Posterior cingulate gyrus (tissue), 11 donors: ENCODE measurements around the gene TSEN2.
"Not testable (repeated sequence)": the region's sequence is repeated elsewhere in the genome, so short reads cannot be mapped to it uniquely, and the experiment has no call there.

ENCODE experiments used
- DNase-seq, 10 donors: peaks; one replicate each; pipeline versions ENCODE4 v3.0.0 to v3.0.0-alpha.2; 2020 to 2021; ENCODE audit warnings: mixed read lengths in 3 of 10
- intact Hi-C: fragments of 100-400 bp; cut with DNase I; formaldehyde crosslinking; loops from one replicate; pipeline ENCODE4 v1.15.1; 2023

The TSEN2 gene

DNA sequence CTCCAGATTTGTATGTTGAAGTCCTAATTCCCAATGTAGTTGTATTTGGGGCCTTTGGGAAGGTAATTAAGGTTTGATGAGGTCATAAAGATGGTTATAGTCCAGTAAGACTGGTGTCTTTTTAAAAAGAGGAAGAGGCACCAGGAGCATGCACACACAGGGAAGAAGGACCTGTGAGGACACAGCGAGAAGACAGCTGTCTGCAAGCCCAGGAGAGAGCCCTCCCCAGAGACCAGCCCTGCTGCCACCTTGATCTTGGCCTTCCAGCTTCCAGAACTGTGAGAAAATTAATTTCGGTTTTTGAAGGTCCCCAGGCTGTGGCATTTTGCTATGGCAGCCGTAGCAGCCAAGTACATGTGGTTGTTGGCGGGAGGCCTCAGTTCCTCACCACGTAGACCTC lies 32.8 kb upstream of the TSEN2 start:
- intact Hi-C loops = no loop called here
- DNase-seq = peak in 1 of 10 donors; percentile 10

DNA sequence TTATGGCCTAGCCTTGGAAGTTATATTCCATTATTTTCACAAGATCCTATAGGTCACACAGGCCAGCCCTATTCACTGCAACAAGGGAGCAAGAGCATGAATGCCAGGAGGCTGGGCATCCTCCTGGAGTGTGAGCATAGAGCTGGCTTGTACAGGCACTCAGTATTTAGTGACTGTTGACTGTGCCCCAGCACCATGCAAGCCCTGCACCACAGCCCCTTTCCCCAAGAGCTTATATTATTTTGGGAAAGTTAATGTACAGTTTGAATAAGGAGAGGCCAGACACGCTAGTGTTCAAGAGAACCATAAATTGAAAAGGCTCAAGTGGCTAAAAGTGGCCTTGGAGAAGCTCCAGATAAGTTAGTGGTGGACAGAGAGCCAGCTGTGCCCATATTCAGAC lies 32.3 kb upstream of the TSEN2 start:
- intact Hi-C loops = no loop called here
- peak in 1 of 10 donors; percentile 16 for DNase-seq

DNA sequence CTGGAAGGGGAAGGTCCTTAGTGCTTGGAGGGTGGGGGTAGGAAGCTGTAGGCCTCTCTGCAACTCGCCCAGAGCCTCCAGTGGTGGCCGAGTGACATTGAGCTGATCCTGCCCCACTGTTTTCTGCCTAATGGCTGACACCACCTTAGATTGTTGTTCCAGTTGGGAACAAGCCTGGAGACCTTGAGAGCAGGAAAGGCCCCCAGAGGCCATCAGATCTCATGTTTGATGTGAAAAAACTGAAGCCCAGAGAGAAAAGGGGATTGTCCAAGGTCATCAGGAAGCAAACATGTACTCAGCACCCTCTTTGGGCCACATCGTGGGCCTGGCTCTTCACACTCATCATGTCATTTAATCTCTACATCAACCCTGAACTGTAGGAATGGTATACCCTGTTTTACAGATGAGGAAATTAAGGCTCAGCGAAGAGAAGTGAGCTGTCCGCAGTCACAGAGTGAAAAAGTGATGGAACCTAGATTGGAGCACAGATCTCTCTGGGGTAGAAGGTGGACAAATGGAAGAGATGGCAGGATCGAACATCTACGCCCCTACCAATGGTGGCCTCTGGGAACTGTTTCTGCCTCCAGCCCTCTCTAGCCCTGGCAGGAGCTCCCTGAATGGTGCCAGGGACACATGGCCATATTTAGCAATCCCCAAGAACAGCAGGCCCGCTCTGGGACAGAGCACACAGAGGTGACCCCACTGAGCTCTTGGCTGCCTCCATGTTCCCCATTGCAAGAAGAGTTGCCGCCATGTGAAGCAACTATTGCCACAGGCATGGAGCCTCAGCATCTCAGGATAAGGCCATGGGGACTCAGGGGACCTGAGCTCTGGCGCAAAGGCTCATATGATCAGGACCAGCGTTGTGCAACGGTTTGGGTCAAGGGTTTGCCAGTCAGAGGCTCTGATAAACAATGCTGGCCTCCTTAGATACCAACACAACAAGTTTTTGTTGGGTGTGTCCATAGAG lies 31.6 kb upstream of the TSEN2 start:
- intact Hi-C loops = no loop called here
- peak in 1 of 10 donors; percentile 10 for DNase-seq

DNA sequence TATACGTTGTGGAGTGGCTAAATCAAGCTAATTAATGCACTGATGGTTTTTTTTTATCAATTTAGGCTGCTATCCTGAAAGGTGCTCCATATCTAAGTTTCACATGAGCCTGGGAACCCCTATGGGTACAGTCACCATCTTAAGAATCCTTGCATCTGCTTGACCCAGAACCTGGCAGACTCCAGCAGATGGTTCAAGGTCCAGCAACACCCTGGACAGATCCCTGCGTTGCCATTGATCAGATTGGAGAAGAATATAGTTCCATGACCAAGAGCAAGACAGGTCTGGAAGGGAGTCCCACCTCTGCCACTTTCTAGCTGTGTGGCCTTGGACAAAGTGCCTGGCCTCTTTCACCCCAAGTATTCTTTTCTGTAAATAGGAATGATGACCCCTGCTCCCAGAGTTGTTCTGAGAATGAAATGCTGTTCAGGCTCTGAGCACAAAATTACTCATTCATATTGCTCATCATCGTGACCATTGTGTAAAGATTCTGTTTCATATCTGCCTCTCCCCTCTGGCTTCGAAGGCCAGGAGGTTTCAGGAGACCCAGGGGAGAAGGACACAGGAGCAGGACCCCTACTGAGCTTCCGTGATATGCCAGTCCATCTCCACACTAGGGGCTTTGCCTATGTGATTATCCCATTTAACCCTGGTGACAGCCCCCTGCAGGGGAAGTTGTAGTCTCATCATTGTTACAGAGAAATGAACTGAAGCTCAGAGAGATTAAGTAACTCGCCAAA lies 30.0 kb upstream of the TSEN2 start:
- peak in 1 of 10 donors; percentile 9 for DNase-seq
- intact Hi-C loops = no loop called here

DNA sequence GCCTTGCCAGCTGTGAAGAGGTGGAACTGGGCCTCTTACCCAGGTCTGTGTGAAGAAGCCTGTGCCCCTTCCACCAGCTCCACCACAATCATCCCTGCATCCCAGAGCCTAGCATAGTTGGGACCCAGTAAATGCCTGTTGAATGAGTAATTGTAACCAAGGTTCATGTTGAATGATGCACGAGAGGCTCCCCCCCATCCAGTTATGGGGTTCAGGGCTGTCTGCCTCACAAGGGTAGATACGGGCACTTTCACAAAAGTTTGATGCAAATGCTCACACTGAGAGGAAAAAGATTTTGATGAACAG lies 29.5 kb upstream of the TSEN2 start:
- DNase-seq = peak in 1 of 10 donors; percentile 9
- intact Hi-C loops = no loop called here

DNA sequence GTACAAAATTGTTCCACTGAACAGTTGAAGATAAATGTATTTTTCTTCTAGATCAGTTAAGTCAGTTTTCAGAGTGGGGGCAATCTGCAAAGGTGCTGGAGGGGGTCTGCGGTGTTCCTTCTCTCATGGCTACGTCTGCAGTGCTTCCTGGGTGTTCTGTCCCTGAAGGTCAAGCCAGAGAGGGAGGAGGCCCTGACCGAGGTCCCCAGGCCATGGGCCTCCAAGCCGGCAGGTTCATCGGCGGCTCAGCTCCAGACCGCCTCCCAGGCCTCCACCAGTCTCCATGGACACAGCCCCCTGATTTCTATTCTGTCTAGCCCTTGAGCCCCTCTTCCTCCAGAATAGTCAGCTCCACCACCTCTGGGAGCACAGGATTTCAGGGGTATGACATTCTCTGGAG lies 28.5 kb upstream of the TSEN2 start:
- intact Hi-C loops = no loop called here
- peak in 1 of 10 donors; percentile 56 for DNase-seq

DNA sequence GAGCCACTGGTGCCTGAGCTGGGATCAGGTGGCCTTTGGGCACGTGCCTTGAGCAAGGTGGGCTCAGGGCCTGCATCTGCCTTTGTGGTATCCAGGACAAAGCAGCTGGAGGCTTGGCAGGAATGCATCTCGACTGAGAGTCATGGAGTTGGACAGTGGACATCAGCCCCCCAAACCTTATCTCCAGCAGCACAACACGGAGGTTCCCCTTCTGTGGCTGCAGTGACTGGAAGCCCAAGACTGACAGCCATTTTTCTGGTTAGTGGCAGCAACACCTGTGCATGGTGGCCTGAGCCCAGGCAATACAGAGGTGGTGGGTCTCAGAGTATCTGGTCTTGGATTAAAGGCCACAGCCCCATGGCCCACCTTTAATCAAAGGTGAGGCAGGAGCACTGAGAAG lies 27.8 kb upstream of the TSEN2 start:
- intact Hi-C loops = no loop called here
- peak in 1 of 10 donors; percentile 34 for DNase-seq

DNA sequence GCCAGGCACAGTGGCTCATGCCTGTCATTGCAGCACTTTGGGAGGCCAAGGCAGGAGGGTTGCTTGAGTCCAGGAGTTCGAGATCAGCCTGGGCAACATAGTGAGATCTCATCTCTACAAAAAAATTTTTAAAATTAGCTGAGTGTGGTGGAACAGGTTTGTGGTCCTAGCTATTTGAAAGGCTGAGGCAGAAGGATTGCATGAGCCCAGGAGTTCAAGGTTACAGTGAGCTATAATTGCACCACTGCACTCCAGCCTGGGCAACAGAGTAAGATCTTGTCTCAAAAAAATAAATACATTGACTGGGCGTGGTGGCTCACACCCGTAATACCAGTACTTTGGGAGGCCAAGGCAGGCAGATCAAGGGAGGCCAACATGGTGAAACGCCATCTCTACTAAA lies 26.9 kb upstream of the TSEN2 start:
- peak in 1 of 10 donors; percentile 19 for DNase-seq
- intact Hi-C loops = not testable (repeated sequence)

DNA sequence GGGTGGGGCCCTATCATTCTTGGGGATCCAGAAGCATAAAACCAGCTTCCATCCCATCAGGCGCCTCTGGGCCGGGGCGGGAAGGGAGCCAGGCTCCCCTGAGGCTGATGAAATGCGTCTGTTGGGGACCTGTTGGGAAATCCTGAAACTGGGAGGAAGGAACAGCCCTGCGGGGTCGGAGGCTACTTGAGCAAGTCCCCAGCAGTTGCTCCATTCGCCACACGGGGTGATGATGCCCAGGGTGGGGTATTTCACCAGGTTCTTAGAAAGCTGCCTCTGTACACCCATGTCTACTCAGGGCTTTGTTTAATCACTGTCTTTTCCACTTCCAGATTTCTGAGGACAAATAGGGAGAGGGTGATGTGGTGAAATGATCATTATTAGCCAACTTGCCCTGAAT lies 25.4 kb upstream of the TSEN2 start:
- peak in 1 of 10 donors; percentile 60 for DNase-seq

DNA sequence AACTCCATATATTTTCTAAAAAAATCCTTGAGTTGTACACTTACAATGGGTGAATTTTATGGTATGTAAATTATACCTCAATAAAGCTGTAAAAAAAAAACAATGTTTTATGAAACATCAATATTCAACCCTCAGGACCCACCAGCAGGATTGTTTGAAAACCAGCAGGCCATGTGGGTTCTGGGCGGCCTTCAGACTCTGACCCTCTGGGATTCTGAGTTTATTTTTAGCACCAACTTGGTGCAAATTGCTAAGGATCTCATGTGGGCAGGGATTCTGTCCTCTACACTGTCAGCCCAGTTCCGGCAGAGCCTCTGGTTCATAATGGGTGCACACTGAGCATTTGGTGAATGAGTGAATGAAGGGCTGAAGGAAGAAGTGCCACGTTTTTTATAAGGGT lies 24.2 kb upstream of the TSEN2 start:
- DNase-seq = peak in 1 of 10 donors; percentile 9
- intact Hi-C loops = no loop called here

More for the DNA sequence above, 25.4 kb upstream of the TSEN2 start:
- intact Hi-C loops = no loop called here

DNA sequence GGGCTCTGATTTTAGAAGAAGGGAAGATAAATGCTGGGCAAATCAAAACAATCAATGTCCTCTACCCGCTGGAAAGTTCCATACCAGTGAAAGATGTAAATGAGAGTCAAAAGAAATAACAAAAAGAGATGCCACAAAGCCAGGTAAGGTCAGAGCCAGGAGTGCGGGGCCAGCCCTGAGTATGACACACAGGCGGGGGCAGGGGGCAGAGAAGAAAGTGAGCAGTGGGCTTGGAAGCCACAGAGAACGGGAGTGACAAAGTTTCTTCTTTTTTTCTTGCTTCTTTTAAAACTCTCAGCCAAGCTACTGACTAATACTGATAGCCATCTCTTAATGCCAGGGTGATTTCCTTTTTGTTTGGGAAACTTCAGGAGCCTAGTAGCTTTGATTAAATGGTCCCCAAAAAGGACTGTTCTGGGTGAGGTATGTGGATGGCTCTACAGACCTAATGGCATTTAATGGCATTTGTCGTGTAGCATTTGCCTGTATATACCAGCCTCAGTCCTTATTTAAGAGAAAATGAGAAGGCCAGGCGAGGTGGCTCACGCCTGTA lies 23.1 kb upstream of the TSEN2 start:
- intact Hi-C loops = no loop called here

DNA sequence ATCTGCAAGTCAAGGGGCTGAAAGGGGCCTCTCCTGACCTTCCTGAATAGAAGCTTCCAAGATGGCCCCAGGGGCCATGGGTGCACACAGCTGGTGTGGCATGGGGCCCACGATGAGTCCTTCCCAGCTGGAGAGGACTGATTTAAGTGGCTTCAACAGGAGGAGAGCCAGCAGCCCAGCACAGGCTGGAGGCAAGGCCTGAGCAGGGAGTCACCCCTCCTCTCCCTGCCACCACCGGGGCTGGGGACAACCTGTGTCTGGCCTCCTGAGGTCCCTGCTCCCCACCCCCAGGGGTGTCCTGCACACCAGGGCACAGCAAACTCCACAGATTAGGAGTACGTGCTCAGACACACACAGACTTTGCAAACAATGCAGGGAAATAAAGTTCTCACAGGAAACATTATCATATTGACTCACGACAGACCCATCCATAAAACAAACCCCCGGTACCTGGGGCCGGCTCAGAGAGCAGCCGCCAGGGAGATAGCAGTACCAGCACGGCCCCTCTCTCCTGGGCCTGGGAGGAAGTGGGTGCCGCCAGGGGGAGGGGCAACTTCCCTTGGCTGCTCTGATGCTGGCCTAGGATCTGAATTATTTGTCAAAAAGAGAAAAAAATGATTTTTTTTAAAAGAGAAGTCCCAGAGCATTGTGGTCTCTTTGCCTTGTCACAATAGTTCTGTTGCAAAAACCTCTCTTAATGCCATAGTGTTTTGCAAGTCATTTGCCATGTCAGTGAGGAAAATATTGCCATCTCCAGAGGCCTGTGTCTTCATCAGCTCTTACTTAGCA lies 21.9 kb upstream of the TSEN2 start:
- peak in 2 of 10 donors; percentile 46 to 81 for DNase-seq
- intact Hi-C loops = no loop called here

More for the DNA sequence above, 23.1 kb upstream of the TSEN2 start:
- DNase-seq = peak in 1 of 10 donors; percentile 11

DNA sequence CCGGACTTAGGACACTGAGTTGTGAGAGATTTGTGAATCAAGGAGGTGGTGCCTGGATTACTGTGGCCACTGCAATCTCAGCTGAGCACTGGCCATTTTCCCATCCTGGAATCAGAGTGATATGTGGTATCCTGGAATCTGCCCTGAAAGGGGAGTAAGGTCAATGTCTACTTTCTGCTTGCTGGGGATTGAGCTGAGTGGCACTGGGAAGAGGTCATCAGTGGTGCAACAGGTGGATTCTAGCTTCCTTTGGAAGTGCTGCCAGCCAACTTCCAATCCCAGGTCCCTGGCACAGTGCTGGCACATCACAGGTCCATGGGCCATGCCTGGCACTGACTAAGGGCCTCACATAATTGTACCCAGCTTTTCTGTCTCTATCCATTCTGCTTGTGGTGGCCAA lies 20.6 kb upstream of the TSEN2 start:
- intact Hi-C loops = no loop called here
- DNase-seq = no peak

DNA sequence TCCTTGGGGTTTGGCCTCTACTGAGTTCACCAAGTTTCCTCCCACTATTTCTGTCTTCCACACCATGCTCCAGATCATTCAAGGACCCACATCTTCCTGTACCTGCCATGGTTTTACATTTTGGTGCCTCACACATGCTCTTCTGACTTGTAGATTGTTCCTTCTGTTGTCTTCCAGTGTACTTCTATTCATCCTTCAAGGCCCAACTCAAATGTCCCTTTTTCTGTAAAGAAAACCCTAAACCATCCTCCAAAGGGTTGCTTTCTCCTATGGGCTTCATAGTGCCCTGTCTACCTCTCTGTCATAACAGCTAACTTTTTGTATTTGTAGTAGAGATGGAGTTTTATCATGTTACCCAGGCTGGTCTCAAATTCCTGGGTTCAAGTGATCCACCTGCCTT lies 20.1 kb upstream of the TSEN2 start:
- DNase-seq = no peak
- intact Hi-C loops = no loop called here

DNA sequence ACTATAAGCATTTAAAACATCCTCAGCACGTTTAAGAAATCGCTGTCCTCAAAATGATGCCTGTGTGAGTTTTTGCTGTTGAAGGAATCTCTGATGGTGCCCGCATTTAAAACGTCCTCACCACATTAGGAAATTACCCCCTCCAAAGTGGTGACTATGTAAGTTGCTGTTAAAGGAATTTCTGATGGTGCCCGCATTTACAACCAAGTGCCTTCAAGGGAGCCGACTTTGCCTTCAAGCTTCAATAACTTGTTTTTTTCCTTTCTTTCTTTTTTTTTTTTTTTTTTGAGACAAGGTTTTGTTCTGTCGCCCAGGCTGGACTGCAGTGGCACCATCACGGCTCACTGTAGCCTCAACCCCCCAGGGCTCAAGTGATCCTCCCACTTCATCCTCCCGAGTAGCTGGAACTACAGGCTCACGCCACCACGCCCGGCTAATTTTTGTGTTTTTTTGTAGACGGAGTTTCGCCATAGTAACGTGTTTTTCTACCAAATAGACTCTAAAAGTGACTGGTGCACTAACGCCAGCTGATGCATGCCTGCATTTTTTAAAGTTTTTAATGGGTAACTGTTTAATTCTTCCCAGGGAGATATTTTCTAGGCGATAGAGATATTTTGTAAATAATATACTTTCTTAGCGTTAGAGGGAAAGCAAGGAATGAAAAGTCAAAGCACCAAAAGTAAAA lies 19.0 kb upstream of the TSEN2 start:
- DNase-seq = peak in 1 of 10 donors; percentile 12
- intact Hi-C loops = no loop called here

DNA sequence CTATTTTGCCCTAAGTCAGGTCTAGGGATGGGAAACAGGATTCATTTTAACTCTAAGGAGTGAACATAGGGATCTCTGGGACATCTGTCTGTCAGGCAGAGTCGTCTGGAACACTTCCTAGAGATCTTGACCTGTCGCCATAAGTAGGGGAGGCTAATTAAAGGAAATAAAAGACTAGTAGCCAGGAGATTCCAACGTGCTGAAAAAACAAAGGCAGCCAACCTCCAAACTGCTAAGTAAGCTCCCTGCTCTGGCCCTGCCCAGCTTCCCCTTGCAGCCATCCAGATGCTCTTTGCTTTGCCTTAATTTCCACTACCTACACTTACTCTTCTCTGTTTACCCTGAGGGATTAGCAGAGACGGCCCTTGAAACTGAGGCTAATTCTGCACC lies 18.4 kb upstream of the TSEN2 start:
- peak in 1 of 10 donors; percentile 52 for DNase-seq
- intact Hi-C loops = no loop called here

DNA sequence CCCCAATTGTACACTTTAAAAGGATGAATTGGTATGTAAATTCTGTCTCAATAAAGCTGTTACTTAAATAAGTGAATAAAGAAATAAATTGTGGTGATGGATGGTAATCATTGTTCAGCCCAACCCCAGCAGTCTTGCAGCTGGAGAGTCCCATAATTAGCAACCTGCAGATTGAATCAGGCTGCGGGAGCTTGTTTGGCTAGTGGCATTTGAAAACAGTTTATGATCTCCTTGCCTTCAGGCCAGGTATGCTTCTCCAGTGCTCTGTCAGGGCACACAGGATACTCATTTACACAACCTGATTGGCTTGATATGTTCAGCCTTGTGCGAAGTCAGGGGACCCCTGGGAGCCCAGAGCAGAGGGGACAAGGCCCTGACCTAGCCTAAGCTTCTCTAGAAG lies 16.5 kb upstream of the TSEN2 start:
- intact Hi-C loops = no loop called here
- DNase-seq = peak in 1 of 10 donors; percentile 59

DNA sequence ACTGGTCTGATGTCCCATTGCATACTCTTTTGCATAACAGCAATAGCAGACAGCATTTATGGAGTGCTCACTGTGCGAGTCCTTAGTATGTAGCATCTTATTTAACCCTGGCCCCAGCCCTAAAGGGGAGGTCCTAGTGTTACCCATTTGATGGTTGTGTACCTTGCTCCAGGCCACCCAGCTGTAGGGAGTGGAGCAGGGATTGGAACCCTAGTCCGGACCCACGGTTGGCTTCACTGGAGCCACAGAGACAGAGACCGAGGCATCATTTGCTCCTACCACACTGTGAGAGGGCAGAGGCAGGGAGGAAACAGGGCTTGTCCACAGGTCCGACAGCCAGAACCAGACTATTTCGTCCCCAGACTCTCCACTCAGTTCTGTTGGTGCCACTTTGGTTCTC lies 16.0 kb upstream of the TSEN2 start:
- DNase-seq = peak in 1 of 10 donors; percentile 53
- intact Hi-C loops = no loop called here

DNA sequence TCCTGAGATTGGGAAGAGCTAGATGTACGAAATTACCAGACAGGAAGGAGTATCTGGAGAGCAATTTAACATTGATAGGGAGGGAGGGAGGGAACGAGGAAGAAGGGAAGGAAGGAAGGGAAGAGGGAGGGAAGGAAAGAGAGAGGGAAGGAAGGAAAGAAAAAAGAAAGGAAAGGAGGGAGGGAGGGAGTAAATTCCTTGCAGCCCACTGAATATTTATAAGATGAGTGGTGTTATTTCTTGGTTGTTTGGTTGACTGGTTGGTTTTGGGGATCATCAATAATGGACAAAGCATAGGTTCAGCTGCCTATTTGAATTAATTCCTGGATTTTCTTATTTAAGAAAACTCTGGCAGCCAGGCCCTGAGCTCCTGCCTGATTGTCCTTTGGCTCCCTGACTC lies 15.5 kb upstream of the TSEN2 start:
- intact Hi-C loops = no loop called here
- DNase-seq = no peak

DNA sequence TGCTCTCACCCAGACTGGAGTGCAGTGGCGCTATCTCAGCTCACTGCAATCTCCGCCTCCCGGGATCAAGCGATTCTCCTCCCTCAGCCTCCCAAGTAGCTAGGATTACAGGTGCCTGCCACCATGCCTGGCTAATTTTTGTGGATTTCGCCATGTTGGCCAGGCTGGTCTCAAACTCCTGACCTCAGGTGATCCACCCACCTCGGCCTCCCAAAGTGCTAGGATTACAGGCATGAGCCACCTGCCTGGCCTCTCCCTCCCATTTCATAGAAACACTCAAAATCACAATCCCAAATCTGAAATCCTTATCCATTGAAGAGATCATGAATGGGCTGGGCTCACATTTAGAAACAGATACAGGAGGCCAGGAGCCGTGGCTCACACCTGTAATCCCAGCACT lies 15.1 kb upstream of the TSEN2 start:
- DNase-seq, intact Hi-C loops: not testable (repeated sequence)
